Measurements from ENCODE around the gene HEATR5A. TPM values are rescaled to one million over a fixed set of nuclear protein-coding genes. Genes with fewer than 3 reads are reported as not detected.

Gene HEATR5A
- total and polyA plus RNA-seq, 9 of the 15 experiments (the other 6 are each of a cell fraction or from before 2014, with no cell fraction given), result 8.0 to 50.9 (median 23.0) TPM

DNA sequence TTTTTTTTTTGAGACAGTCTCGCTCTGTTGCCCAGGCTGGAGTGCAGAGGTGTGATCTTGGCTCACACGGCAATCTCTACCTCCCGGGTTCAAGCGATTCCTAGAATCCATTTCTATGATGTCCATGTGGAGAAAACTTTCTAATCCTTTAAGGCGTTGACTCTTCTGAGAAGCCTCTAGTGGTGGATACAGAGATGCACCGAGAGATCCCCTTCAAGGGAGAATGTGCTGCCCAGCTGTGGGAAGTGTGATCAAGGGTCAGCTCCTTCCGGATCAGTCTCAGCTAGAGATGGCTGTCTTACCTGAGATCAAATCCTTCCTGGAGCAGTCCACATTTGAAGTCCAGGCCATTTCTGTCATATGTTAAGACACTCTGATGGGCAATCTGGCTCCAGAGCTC, 120.1 kb downstream of the HEATR5A start:
- 73% methylated on average over 3 of the region's 7 CpGs for WGBS (ENCODE audit: insufficient coverage, low coverage, missing lambda C conversion rate)
- CTCF ChIA-PET (ENCODE audit: low intra/inter-chr PET ratio), result no interaction called here
- Histone ChIP-seq H3K9ac (ENCODE audit: insufficient read depth in 1 of 2, low read depth in 2 of 2, low read length in 2 of 2) (no peak overlapping the region), H3K4me1 (replicated peaks in 1 of 2; ENCODE audit: control insufficient read depth in 2 of 2, insufficient read depth in 2 of 2, low read length in 2 of 2) (no peaks in the 10 kb centered on the region), H3K36me3 (ENCODE audit: control insufficient read depth, insufficient read depth, low read length) (peaks cover 7% of the 10 kb centered on the region; the same call in 1 of the 3 replicates), H3K4me3 (no peak overlapping the region), H3K27ac (ENCODE audit: extremely low read depth, low read depth, low read length) (no peak overlapping the region), H2AFZ (ENCODE audit: low read depth, low read length) (no peak overlapping the region), H3K4me2 (ENCODE audit: insufficient read depth, low read length) (no peak overlapping the region), H3K79me2 (ENCODE audit: control insufficient read depth, insufficient read depth, low read length) (no peaks in the 10 kb centered on the region), H3K9me1 (ENCODE audit: control insufficient read depth, insufficient read depth, low read length) (no peaks in the 10 kb centered on the region), H4K20me1 (replicated peaks; ENCODE audit: control insufficient read depth, insufficient read depth, low read length) (no peaks in the 10 kb centered on the region), H3K9me3 (replicated peaks; ENCODE audit: control insufficient read depth, insufficient read depth, low read depth, low read length) (no peaks in the 10 kb centered on the region), H3K27me3 (ENCODE audit: control insufficient read depth in 2 of 2, insufficient read depth in 2 of 2, low read length in 2 of 2) (no peaks in the 10 kb centered on the region)
- FAIRE-seq, result no peak
- ATAC-seq, result peak; percentile 33; the same call in 1 of the 3 replicates
- POLR2A ChIA-PET, result interaction anchor here (0.5 kb wide), 1 partner anchor 135 kb away, joined by 5 read pairs; no protein-coding TSS in a partner anchor
- peak in 2 of 4 experiments; percentile 5 to 8 for DNase-seq (ENCODE audit: extremely low read depth in 1 of 4, low spot score in 3 of 4)
- TF ChIP-seq ZFP1 (CRISPR knock-in tag; IDR thresholded peaks at IDR 0.05), result no peak
- TF ChIP-seq NCOA6 (IDR thresholded peaks at IDR 0.05), result no peak
- no peak for TF ChIP-seq KLF13 (tag; IDR thresholded peaks at IDR 0.05; ENCODE audit: borderline replicate concordance, low read depth)
- TF ChIP-seq, protein P1, sequence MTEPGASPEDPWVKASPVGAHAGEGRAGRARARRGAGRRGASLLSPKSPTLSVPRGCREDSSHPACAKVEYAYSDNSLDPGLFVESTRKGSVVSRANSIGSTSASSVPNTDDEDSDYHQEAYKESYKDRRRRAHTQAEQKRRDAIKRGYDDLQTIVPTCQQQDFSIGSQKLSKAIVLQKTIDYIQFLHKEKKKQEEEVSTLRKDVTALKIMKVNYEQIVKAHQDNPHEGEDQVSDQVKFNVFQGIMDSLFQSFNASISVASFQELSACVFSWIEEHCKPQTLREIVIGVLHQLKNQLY (CRISPR knock-in tag; conservative IDR thresholded peaks at IDR 0.05), result no peak
- TF ChIP-seq, protein P2, sequence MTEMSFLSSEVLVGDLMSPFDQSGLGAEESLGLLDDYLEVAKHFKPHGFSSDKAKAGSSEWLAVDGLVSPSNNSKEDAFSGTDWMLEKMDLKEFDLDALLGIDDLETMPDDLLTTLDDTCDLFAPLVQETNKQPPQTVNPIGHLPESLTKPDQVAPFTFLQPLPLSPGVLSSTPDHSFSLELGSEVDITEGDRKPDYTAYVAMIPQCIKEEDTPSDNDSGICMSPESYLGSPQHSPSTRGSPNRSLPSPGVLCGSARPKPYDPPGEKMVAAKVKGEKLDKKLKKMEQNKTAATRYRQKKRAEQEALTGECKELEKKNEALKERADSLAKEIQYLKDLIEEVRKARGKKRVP (CRISPR knock-in tag; IDR thresholded peaks at IDR 0.05), result no peak
- no peak for TF ChIP-seq ILK (tag; IDR thresholded peaks at IDR 0.05; ENCODE audit: borderline replicate concordance, low read depth)
- TF ChIP-seq, protein P3, sequence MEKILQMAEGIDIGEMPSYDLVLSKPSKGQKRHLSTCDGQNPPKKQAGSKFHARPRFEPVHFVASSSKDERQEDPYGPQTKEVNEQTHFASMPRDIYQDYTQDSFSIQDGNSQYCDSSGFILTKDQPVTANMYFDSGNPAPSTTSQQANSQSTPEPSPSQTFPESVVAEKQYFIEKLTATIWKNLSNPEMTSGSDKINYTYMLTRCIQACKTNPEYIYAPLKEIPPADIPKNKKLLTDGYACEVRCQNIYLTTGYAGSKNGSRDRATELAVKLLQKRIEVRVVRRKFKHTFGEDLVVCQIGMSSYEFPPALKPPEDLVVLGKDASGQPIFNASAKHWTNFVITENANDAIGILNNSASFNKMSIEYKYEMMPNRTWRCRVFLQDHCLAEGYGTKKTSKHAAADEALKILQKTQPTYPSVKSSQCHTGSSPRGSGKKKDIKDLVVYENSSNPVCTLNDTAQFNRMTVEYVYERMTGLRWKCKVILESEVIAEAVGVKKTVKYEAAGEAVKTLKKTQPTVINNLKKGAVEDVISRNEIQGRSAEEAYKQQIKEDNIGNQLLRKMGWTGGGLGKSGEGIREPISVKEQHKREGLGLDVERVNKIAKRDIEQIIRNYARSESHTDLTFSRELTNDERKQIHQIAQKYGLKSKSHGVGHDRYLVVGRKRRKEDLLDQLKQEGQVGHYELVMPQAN (IDR thresholded peaks at IDR 0.05; ENCODE audit: borderline replicate concordance), result no peak
- TF ChIP-seq ZNF384 (IDR thresholded peaks at IDR 0.05; ENCODE audit: low read depth, low read length), result no peak
- TF ChIP-seq ZNF274 (IDR thresholded peaks at IDR 0.05; ENCODE audit: borderline replicate concordance, low read depth, low read length), result no peak
- TF ChIP-seq RREB1 (CRISPR knock-in tag; IDR thresholded peaks at IDR 0.05), result no peak
- TF ChIP-seq RBM22 (IDR thresholded peaks at IDR 0.05; ENCODE audit: low read depth, low read length, poor library complexity, severe bottlenecking), result no peak
- no peak for TF ChIP-seq KLF10 (CRISPR knock-in tag; IDR thresholded peaks at IDR 0.05)
- in situ Hi-C loops (cut with MboI) (no loop called here), intact Hi-C loops (cut with micrococcal nuclease) (no loop called here)
- BruUV-seq (replicated peaks), result no TSS peak
